Measurements from ENCODE around the gene LILRA2. TPM values are rescaled to one million over a fixed set of nuclear protein-coding genes. Genes with fewer than 3 reads are reported as not detected.

The LILRA2 gene
- total and polyA plus RNA-seq, 2 donors (not counting 1 experiment from before 2014, with no cell fraction given), result not detected

- no peak for DNase-seq (ENCODE audit: low read depth in 2 of 2)
- Histone ChIP-seq H3K36me3 (ENCODE audit: control insufficient read depth, insufficient read depth, low read length) (no peaks in the 10 kb centered on the region), H4K20me1 (ENCODE audit: control insufficient read depth, extremely low read depth, insufficient read depth, low read length) (no peaks in the 10 kb centered on the region), H3K9ac (ENCODE audit: insufficient read depth, low read length) (no peak overlapping the region), H2AFZ (ENCODE audit: low read length) (no peak overlapping the region), H3K27me3 (ENCODE audit: control insufficient read depth, insufficient read depth, low read length) (no peaks in the 10 kb centered on the region), H3K9me3 (ENCODE audit: control insufficient read depth, insufficient read depth, low read depth, low read length) (no peaks in the 10 kb centered on the region), H3K4me2 (ENCODE audit: extremely low read depth, insufficient read depth, low read length) (no peak overlapping the region), H3K79me2 (ENCODE audit: control insufficient read depth, insufficient read depth, low read length) (no peaks in the 10 kb centered on the region), H3K4me1 (ENCODE audit: control insufficient read depth, extremely low read depth, insufficient read depth, low read length) (no peaks in the 10 kb centered on the region), H3K4me3 (replicated peaks in 1 of 4; ENCODE audit: control extremely low read depth in 1 of 4, insufficient read depth in 1 of 4, low read depth in 3 of 4, low read length in 4 of 4) (no peak overlapping the region), H3K27ac (ENCODE audit: insufficient read depth, low read length) (no peak overlapping the region)
- no peak for TF ChIP-seq CTCF (conservative IDR thresholded peaks at IDR 0.05 in 1 of 2, IDR thresholded peaks at IDR 0.05 in 1 of 2; ENCODE audit: low read depth in 1 of 2, low read length in 2 of 2)
- TF ChIP-seq EZH2 (IDR thresholded peaks at IDR 0.05; ENCODE audit: low read length, missing control alignments), result no peak
Observed at GRCh38 chr19:54541712-54542111, 31.9 kb upstream of the LILRA2 start.

- DNase-seq (ENCODE audit: low read depth in 2 of 2), result no peak
- Histone ChIP-seq H3K9me3 (ENCODE audit: control insufficient read depth, insufficient read depth, low read depth, low read length) (peaks cover 3% of the 10 kb centered on the region), H3K4me2 (ENCODE audit: extremely low read depth, insufficient read depth, low read length) (no peak overlapping the region), H3K27ac (ENCODE audit: insufficient read depth, low read length) (no peak overlapping the region), H4K20me1 (ENCODE audit: control insufficient read depth, extremely low read depth, insufficient read depth, low read length) (no peaks in the 10 kb centered on the region), H3K36me3 (ENCODE audit: control insufficient read depth, insufficient read depth, low read length) (no peaks in the 10 kb centered on the region), H3K9ac (ENCODE audit: insufficient read depth, low read length) (no peak overlapping the region), H3K79me2 (ENCODE audit: control insufficient read depth, insufficient read depth, low read length) (no peaks in the 10 kb centered on the region), H3K4me3 (replicated peaks in 1 of 4; ENCODE audit: control extremely low read depth in 1 of 4, insufficient read depth in 1 of 4, low read depth in 3 of 4, low read length in 4 of 4) (no peak overlapping the region), H2AFZ (ENCODE audit: low read length) (no peak overlapping the region), H3K27me3 (ENCODE audit: control insufficient read depth, insufficient read depth, low read length) (no peaks in the 10 kb centered on the region), H3K4me1 (ENCODE audit: control insufficient read depth, extremely low read depth, insufficient read depth, low read length) (no peaks in the 10 kb centered on the region)
- TF ChIP-seq EZH2 (IDR thresholded peaks at IDR 0.05; ENCODE audit: low read length, missing control alignments) (no peak), CTCF (conservative IDR thresholded peaks at IDR 0.05 in 1 of 2, IDR thresholded peaks at IDR 0.05 in 1 of 2; ENCODE audit: low read depth in 1 of 2, low read length in 2 of 2) (no peak)
Observed at GRCh38 chr19:54548806-54549205, 24.8 kb upstream of the LILRA2 start.

GRCh38 chr19:54549224-54549623, 24.4 kb upstream of the LILRA2 start:
- peaks cover 3% of the 10 kb centered on the region for H3K9me3 ChIP-seq (ENCODE audit: control insufficient read depth, insufficient read depth, low read depth, low read length)
- H3K4me2 ChIP-seq (ENCODE audit: extremely low read depth, insufficient read depth, low read length), result no peak overlapping the region
- no peaks in the 10 kb centered on the region for H4K20me1 ChIP-seq (ENCODE audit: control insufficient read depth, extremely low read depth, insufficient read depth, low read length)
- H3K36me3 ChIP-seq (ENCODE audit: control insufficient read depth, insufficient read depth, low read length), result no peaks in the 10 kb centered on the region
- TF ChIP-seq EZH2 (IDR thresholded peaks at IDR 0.05; ENCODE audit: low read length, missing control alignments) (no peak), CTCF (conservative IDR thresholded peaks at IDR 0.05 in 1 of 2, IDR thresholded peaks at IDR 0.05 in 1 of 2; ENCODE audit: low read depth in 1 of 2, low read length in 2 of 2) (no peak)
- no peak overlapping the region for H2AFZ ChIP-seq (ENCODE audit: low read length)
- H3K4me1 ChIP-seq (ENCODE audit: control insufficient read depth, extremely low read depth, insufficient read depth, low read length), result no peaks in the 10 kb centered on the region
- H3K4me3 ChIP-seq (replicated peaks in 1 of 4; ENCODE audit: control extremely low read depth in 1 of 4, insufficient read depth in 1 of 4, low read depth in 3 of 4, low read length in 4 of 4), result no peak overlapping the region
- no peaks in the 10 kb centered on the region for H3K27me3 ChIP-seq (ENCODE audit: control insufficient read depth, insufficient read depth, low read length)
- H3K9ac ChIP-seq (ENCODE audit: insufficient read depth, low read length), result no peak overlapping the region
- H3K79me2 ChIP-seq (ENCODE audit: control insufficient read depth, insufficient read depth, low read length), result no peaks in the 10 kb centered on the region
- no peak overlapping the region for H3K27ac ChIP-seq (ENCODE audit: insufficient read depth, low read length)
- no peak for DNase-seq (ENCODE audit: low read depth in 2 of 2)
